ENCODE results near the gene TBL1XR1.

DNA sequence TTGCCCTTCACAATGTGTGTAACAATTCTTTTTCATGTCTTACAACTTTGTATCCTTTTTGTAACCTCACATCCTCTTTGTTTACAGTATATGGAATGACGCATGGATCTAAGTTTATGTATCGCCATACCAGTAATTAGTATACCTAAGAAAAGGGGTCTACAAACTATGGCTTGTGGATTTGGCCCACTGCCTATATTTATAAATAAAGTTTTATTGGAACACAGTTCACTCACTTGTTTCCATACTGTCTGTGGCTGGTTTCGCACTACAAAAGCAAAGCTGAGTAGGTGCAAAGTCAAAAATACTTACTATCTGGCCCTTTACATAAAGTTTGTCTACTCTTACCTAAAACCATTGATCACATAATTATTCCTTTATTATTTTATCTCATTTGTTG lies 226.5 kb downstream of the TBL1XR1 start:
- TF ChIP-seq, protein P1, sequence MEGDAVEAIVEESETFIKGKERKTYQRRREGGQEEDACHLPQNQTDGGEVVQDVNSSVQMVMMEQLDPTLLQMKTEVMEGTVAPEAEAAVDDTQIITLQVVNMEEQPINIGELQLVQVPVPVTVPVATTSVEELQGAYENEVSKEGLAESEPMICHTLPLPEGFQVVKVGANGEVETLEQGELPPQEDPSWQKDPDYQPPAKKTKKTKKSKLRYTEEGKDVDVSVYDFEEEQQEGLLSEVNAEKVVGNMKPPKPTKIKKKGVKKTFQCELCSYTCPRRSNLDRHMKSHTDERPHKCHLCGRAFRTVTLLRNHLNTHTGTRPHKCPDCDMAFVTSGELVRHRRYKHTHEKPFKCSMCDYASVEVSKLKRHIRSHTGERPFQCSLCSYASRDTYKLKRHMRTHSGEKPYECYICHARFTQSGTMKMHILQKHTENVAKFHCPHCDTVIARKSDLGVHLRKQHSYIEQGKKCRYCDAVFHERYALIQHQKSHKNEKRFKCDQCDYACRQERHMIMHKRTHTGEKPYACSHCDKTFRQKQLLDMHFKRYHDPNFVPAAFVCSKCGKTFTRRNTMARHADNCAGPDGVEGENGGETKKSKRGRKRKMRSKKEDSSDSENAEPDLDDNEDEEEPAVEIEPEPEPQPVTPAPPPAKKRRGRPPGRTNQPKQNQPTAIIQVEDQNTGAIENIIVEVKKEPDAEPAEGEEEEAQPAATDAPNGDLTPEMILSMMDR (IDR thresholded peaks at IDR 0.05; ENCODE audit: extremely low read depth in 1 of 2, insufficient read depth in 1 of 2, low read depth in 1 of 2, low read length in 2 of 2) = no peak
- no peak for TF ChIP-seq POLR2AphosphoS5 (IDR thresholded peaks at IDR 0.05; ENCODE audit: insufficient read depth, low read depth, low read length)
- no peak for TF ChIP-seq EZH2 (IDR thresholded peaks at IDR 0.05; ENCODE audit: borderline replicate concordance, low read depth, low read length, severe bottlenecking)
- TF ChIP-seq MYC (IDR thresholded peaks at IDR 0.05; ENCODE audit: low read depth, low read length) = no peak
- no peak for TF ChIP-seq POLR2A (IDR thresholded peaks at IDR 0.05; ENCODE audit: low read depth, low read length)
- no peak for TF ChIP-seq JUN (IDR thresholded peaks at IDR 0.05; ENCODE audit: borderline replicate concordance, insufficient read depth, insufficient read length, low read depth)
- no peak for TF ChIP-seq FOS (IDR thresholded peaks at IDR 0.05; ENCODE audit: borderline replicate concordance, insufficient read depth, low read length)
- TF ChIP-seq MAX (IDR thresholded peaks at IDR 0.05; ENCODE audit: insufficient read depth, insufficient read length) = no peak

Data from endothelial cell of umbilical vein (primary cell).